Amniotic stem cell (primary cell): ENCODE results near the gene C2orf78.

ENCODE experiments used
- DNase-seq: peaks from one replicate; lab custom pipeline; 2025; lab: John Stamatoyannopoulos, UW

The C2orf78 gene

DNA sequence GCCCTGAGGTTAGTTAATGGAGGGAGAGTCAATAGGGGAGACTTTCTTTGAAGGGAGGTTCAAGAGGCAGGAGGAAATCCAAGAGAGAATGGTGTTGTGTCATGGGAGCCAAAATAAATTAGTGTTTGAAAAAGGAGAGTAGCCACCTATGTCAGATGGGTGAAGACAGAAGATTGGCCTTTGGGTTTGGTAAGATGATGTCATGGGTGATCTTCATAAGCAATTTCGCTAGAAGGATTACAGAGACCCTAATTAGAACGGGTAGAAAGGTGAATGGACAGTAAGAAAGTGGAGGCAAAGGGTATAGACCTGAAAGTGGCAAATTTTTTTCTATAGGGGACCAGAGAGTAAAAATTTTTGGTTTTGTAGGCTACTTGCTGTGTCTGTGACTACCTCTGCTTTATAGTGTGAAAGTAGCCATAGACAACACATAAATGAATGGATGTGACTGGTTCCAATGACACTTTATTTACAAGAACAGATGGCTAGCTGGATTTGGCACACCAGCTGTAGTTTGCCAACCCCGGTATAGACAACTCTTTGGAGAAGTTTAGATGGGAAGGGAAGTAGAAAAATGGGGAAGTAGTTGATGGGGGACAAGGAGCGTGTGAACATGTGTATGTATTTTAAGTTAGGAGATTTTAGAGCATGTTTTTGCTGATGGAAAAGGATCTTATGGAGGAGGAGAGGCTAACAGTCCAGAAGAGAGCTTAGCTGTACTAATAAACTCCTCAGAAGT, 54.0 kb downstream of the C2orf78 start:
- no peak for DNase-seq

DNA sequence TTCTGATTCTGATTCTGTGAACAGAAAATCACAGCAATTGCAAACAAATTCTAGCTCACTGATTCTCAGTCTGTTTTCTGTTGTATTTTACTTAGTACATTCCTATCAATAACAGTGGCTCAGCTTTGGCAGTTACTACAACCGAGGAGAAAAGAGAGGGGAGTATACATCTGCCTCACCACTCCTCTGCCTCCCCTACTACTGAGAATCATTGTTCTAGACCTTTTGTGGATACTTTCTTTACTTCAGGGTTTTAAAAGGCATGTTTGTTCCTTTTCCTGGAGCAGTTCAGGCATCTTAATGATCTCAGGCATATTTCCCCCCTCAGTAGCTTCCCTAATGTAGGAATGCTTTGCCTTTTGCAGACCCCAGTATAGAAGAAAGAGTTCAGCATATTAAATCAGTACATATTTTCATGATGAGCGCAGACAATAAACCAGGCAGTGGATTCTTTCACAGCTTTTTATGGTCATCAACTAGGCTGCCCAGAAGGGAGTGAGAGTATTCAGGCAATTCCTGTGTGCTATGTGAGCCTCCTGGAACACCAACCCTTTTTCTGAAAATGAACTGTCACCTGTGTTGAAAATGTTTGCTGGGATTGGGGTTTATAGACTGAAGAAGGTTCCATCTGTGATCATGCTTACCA, 55.0 kb downstream of the C2orf78 start:
- no peak for DNase-seq

DNA sequence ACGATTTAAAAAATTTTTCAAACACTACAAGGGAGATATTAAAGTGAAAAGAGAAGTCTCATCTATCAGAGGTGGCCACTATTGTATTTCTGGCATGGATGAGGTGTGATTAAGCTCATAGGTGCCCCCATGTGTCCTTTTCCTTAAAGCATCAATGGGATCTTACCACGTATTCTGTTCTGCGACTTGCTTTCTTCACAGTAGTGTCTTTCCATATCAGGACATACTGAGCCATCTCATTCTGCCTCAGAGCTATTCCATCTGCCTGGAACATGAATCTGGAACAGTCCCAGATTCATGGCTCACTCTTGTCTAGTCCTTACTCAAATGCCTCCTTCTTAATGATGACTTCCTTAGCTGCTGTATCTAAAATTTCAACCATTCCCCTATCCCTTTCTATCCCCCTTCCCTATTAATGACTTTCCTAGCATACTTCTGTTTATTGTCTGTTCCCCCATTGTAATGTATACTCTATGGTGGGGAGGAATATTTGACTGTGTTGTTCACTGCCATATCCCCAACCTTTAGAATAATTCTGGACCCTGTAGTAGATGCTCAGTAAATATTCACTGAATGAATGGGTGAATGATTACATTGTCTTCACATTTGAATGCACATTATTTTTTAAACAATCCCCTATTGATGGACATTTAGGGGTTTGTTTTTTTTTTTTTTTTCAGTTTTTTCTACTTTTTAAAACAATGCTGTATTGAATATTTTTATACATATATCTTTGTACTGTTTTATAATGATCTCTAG, 55.8 kb downstream of the C2orf78 start:
- no peak for DNase-seq

DNA sequence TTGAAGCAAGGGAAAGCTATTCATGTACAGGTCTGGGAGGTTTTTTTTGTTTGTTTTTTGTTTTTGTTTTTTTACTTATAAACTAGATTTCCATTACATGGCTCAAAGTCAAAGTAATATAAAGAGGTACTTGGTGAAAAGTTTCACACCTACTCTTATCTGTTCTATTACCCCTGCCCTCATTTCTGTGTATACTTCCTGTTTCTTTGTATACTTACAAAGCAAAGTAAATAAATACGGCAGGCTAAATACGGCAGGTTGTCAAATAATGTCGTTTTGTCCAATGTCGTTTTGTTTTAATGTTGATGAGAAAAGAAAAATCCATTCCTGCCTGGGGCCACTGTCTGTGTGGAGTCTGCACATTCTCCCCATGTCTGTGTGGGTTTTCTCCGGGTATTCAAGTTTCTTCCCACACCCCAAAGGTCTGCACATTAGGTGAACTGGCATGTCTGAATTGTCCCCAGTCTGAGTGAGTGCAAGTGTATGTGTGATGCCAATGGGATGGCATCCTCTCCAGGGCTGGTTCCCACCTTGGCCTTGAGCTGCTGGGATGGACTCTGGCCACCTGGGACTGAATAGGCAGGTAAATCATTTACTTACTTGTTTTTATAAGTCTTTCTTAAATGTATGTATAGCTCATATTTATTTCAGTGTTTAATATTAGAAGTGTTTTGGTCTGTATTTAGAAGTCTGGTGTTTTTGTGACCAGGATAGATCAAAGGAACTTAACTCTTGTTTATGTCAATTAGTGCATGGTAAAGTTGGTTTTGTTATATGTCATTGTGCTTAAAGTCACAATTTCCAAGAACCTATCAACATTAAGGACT, 58.1 kb downstream of the C2orf78 start:
- DNase-seq, result no peak

DNA sequence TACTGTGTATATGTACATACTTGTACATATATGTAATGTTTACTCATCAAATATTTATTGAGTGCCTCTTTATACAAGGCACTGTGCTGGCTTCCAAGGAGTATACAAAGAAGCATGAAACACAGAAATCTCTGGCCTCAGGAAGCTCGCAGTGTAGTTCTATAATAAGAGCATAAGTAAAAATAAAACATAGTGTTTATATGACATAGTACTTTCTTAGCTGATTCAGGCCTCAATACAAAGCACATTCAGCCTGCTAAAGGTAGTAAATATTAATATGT, 58.7 kb downstream of the C2orf78 start:
- DNase-seq, result no peak

DNA sequence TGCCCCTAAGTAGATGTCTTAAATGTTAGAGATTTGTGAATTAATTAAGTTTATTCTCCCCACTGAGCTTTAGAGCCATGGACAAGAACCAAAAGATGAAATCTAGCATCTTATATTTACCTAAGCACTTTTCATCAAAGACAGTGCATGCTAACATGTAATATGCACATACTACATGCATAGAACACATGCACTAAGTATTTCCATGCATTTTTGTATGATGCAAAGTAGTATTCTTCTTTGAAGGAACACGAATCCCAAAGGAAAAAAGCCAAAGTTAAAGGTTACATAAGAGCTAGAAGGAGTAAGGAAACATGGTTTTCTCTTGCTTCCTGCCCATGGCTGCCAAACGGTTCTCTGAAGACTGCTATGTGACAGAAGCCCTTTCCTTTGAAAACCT, 60.1 kb downstream of the C2orf78 start:
- DNase-seq, result no peak

DNA sequence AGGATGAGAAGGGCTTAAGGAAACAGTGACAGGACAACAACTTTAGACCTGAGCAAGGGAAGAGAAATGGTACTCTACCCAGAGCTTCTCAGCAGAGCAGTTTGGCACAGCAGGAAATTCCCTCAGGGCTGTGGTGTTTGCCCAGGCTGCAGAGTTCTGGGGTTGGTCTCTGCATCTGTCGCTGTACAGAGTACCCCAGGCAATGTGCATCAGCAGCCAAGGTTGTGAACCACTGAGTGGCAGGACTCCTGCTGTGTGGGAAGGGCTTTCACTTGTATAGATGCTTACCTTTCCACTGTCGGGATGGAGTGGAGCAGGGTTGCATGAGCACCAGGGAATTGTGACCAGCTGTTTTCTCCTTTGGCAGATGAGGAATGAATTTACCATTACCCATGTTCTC, 66.0 kb downstream of the C2orf78 start:
- no peak for DNase-seq

DNA sequence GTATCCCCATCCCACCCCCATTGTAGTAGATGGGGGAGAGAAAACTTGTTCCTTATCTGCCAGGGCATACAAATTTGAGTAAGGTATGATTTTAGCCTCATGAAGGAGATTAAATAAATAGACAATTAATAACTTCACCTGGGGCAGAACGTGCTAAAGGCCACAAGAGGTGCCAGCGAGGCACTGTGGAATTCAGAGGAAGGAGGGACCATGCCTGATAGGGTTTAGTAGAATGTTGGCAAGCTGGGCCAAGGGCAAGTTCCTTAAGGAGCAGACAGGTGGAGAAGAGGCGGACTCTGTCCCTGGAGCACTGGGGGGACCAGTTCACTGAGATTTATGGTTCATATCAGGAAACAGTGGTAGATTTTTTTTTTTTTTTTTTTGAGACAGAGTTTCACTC, 67.3 kb downstream of the C2orf78 start:
- DNase-seq, result no peak

DNA sequence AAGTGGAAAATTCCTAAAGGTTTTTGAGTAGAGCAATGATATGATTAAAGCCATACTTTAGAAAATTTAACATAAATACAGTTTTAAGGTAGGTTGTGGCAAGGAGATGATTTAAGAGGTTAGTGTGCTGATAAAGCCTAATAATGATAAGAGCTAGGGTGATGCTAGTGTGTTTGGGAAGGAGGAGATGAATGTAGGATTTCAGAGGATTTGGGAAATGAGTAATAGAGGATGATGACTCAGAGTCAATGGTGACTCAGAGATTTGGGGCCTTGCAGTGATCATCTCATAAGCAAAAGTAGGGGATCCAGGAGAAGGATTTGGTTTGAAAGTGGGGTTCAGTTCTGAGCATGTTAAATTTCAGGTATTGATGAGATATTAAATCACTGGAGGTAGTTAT, 68.0 kb downstream of the C2orf78 start:
- DNase-seq, result peak; percentile 28

DNA sequence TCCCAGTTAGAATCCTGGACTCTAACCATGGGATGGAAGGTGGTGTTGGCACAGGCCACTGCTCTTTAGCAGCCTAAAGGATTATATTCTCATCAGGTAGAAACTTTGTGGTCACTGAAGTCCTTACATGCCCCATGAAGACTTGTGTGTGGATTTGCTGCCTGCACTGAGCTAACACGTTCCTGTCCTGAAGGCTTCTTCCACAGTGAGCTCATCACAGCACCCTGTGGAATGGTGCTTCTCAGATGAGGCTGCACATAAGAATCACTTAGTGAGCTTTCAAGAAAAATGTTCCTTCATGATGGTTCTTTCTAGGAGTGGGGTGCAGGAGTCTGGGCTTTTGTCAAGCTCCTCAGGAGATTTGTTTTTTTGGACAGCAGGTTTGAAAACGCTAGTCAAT, 71.5 kb downstream of the C2orf78 start:
- no peak for DNase-seq

DNA sequence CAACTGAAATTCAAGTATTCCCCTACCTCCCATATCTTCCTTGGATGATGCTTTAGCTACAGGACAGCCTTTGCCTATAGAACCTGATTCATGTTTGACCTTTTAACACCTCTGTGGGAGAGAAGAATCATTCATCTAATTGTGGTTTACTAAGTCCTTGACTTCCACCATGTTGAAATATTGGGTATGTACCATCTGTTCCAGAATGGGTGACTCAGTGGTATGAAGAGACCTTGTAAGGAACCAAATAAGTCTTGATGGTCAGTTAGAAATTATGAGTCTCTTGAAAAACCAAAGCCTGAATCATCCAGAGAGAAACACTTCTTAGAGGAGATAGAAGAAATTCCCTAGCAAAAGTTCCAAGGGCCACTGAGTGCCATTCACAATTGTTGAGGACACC, 72.2 kb downstream of the C2orf78 start:
- no peak for DNase-seq

DNA sequence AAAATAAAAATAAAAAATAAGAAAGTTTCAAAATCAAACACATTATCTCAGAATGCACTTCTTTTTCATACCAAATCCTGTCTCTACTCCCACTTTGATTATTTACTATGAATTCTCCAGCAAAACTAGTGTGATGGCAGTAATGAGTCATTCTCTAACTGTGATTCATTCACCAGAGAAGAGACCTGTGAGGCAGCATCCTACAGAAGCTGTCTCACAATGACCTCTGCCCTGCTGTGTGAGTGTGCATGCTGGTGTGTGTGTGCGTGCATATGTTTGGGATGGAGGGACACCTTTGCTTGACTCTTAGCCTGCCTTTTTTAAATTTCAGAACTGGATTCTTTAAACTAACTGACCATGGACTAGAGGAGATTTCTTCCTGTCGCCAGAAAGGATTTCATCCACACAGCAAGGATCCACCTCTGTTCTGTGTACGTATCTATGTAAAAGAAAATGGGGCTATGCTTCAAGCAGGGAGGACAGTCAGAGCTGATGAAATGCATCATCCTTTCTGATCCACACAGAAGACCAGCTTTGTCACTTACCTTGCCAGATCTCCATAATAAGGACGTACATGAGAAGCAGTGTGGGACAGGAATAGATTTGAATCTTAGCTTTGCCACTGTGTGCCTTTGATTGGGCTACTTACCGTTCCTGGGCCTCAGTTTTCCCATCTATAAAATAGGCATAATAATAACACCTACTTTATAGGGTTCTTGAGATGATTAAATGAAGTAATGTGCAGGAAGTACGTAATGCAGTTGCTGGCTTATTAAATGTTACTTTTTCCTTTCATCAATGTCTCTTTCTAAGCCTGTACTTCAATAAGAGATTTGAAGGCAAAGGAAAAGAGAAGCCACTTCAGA, 76.0 kb downstream of the C2orf78 start:
- DNase-seq, result peak; percentile 53

DNA sequence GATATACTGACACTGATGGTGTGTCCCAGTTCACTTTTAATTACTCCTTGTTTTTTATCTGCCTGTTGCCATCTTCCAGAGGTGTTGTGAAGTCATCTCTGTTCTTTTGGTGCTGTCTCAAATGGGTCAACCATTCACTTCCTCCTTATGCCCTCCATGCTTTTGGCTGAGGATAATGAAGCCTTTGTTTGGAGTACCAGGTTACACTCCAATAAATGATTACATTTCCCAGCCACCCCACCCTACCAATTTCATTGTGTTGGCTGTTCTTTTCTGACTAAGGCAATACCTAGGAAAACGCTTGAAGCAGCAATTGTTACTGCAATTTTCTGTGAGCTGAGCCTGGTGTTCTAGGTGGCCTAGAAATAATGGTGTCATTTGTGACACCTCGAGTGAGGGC, 79.0 kb downstream of the C2orf78 start:
- no peak for DNase-seq
